H9 (cell line): ENCODE data around the gene GTPBP4. TPM values are rescaled to one million over a fixed set of nuclear protein-coding genes. Genes with fewer than 3 reads are reported as not detected.

Experiments
- DNase-seq: peaks from one replicate; pipeline ENCODE4 v3.0.0-alpha.2; 2017
- H2AFZ ChIP-seq: one replicate; pipeline ENCODE4 v1.6.1; 2013; ENCODE audit warnings: mild to moderate bottlenecking, low read length, control low read depth, moderate library complexity
- H2AK5ac ChIP-seq: 2 replicates; pipeline ENCODE4 v1.6.1; 2013; ENCODE audit warnings: low read length, control low read depth, mixed read lengths; ENCODE audit not compliant: insufficient read length
- H2BK120ac ChIP-seq: one replicate; pipeline ENCODE4 v1.6.1; 2013; ENCODE audit warnings: low read depth, mild to moderate bottlenecking, low read length, control low read depth, inconsistent platforms; ENCODE audit not compliant: poor library complexity, severe bottlenecking
- H2BK12ac ChIP-seq: 2 replicates; pipeline ENCODE4 v1.6.1; 2013; ENCODE audit warnings: low read length, control low read depth, mixed read lengths, low read depth; ENCODE audit not compliant: insufficient read length
- H2BK15ac ChIP-seq: 2 replicates; pipeline ENCODE4 v1.6.1; 2013; ENCODE audit warnings: low read depth, low read length, control low read depth
- H2BK20ac ChIP-seq: one replicate; pipeline ENCODE4 v1.6.1; 2013; ENCODE audit warnings: low read depth, mild to moderate bottlenecking, low read length, control low read depth, inconsistent platforms; ENCODE audit not compliant: poor library complexity, severe bottlenecking
- H2BK5ac ChIP-seq: 2 replicates; pipeline ENCODE4 v1.6.1; 2013; ENCODE audit warnings: low read length, control low read depth, mixed read lengths; ENCODE audit not compliant: insufficient read length
- H3K14ac ChIP-seq: 2 replicates; pipeline ENCODE4 v1.6.1; 2013; ENCODE audit warnings: low read length, control low read depth; ENCODE audit not compliant: insufficient read depth
- H3K18ac ChIP-seq: 2 replicates; pipeline ENCODE4 v1.6.1; 2013; ENCODE audit warnings: low read depth, mild to moderate bottlenecking, mixed read lengths, low read length, control low read depth; ENCODE audit not compliant: insufficient read length
- H3K23ac ChIP-seq: 2 replicates; pipeline ENCODE4 v1.6.1; 2013; ENCODE audit warnings: low read length, control low read depth, mixed read lengths, low read depth; ENCODE audit not compliant: insufficient read length
- H3K23me2 ChIP-seq: 2 replicates; pipeline ENCODE4 v1.6.1; 2013; ENCODE audit warnings: low read depth, mild to moderate bottlenecking, mixed read lengths, low read length, control low read depth; ENCODE audit not compliant: insufficient read length, poor library complexity, severe bottlenecking
- H3K27ac ChIP-seq: 2 replicates; pipeline ENCODE4 v1.5.1; 2013; ENCODE audit warnings: low read length, control low read depth, mixed read lengths, low read depth; ENCODE audit not compliant: insufficient read length
- H3K27me3 ChIP-seq: 2 replicates; pipeline ENCODE4 v1.6.1; 2013; ENCODE audit warnings: low read length, control low read depth, inconsistent platforms; ENCODE audit not compliant: insufficient read depth
- H3K4ac ChIP-seq: 2 replicates; pipeline ENCODE4 v1.6.1; 2013; ENCODE audit warnings: low read depth, mild to moderate bottlenecking, control low read depth, inconsistent platforms, low read length, moderate library complexity
- H3K4me1 ChIP-seq: 2 replicates; pipeline ENCODE4 v1.6.1; 2013; ENCODE audit warnings: low read length, control low read depth, inconsistent platforms; ENCODE audit not compliant: insufficient read depth
- H3K4me2 ChIP-seq: 2 replicates; pipeline ENCODE4 v1.6.1; 2013; ENCODE audit warnings: low read length, control low read depth, mixed read lengths; ENCODE audit not compliant: insufficient read length, insufficient read depth
- H3K56ac ChIP-seq: 2 replicates; pipeline ENCODE4 v1.6.1; 2013; ENCODE audit warnings: low read depth, mild to moderate bottlenecking, mixed read lengths, low read length, control low read depth; ENCODE audit not compliant: insufficient read length
- H3K79me1 ChIP-seq: 2 replicates; pipeline ENCODE4 v1.6.1; 2013; ENCODE audit warnings: low read depth, mild to moderate bottlenecking, moderate library complexity, low read length, control low read depth, inconsistent platforms; ENCODE audit not compliant: insufficient read depth, poor library complexity, severe bottlenecking
- H3K79me2 ChIP-seq: 2 replicates; pipeline ENCODE4 v1.6.1; 2013; ENCODE audit warnings: low read length, control low read depth, inconsistent platforms; ENCODE audit not compliant: insufficient read depth
- H3K9ac ChIP-seq: 2 replicates; pipeline ENCODE4 v1.6.1; 2013; ENCODE audit warnings: low read length, control low read depth, mixed read lengths; ENCODE audit not compliant: insufficient read length; ENCODE audit errors: extremely low read depth
- H3K9me3 ChIP-seq: one replicate; pipeline ENCODE4 v1.6.1; 2013; ENCODE audit warnings: low read depth, low read length, inconsistent platforms; ENCODE audit not compliant: control insufficient read depth
- H3T11ph ChIP-seq: one replicate; pipeline ENCODE4 v1.6.1; 2013; ENCODE audit warnings: mild to moderate bottlenecking, low read length, control low read depth, inconsistent platforms
- H4K20me1 ChIP-seq: one replicate; pipeline ENCODE4 v1.6.1; 2013; ENCODE audit not compliant: control insufficient read depth, insufficient read length, insufficient read depth
- H4K5ac ChIP-seq: 2 replicates; pipeline ENCODE4 v1.6.1; 2013; ENCODE audit warnings: low read depth, mild to moderate bottlenecking, mixed read lengths, low read length, control low read depth; ENCODE audit not compliant: insufficient read length
- H4K8ac ChIP-seq: replicated peaks from 2 replicates; pipeline ENCODE4 v1.6.1; 2013; ENCODE audit warnings: low read length, control low read depth, mixed read lengths, low read depth; ENCODE audit not compliant: insufficient read length
- H4K91ac ChIP-seq: 2 replicates; pipeline ENCODE4 v1.6.1; 2013; ENCODE audit warnings: low read depth, mild to moderate bottlenecking, moderate library complexity, mixed read lengths, low read length, control low read depth; ENCODE audit not compliant: insufficient read length
- H3K27ac Mint-ChIP-seq, 3 experiments: 2 replicates in 2 of 3; 3 replicates in 1 of 3; pipeline ENCODE4 v1.8.0; 2020 to 2021; ENCODE audit warnings: mixed read lengths in 3 of 3, mild to moderate bottlenecking in 1 of 3, moderate library complexity in 1 of 3
- H3K27me3 Mint-ChIP-seq: 2 replicates; pipeline ENCODE4 v1.8.0; 2021; ENCODE audit warnings: low read depth, mild to moderate bottlenecking, moderate library complexity, mixed read lengths
- H3K36me3 Mint-ChIP-seq, 3 experiments: 2 replicates in 2 of 3; 3 replicates in 1 of 3; pipeline ENCODE4 v1.8.0; 2020 to 2021; ENCODE audit warnings: low read depth in 3 of 3, mixed read lengths in 3 of 3; ENCODE audit not compliant: insufficient read depth in 1 of 3
- H3K4me1 Mint-ChIP-seq, 2 experiments: 2 replicates each; pipeline ENCODE4 v1.8.0; 2020; ENCODE audit warnings: mixed read lengths in 2 of 2
- H3K4me3 Mint-ChIP-seq, 2 experiments: 2 replicates in 1 of 2; 3 replicates in 1 of 2; pipeline ENCODE4 v1.8.0; 2020 to 2021; ENCODE audit warnings: mild to moderate bottlenecking in 2 of 2, mixed read lengths in 2 of 2, moderate library complexity in 1 of 2
- H3K9me3 Mint-ChIP-seq, 2 experiments: 2 replicates in 1 of 2; 3 replicates in 1 of 2; pipeline ENCODE4 v1.8.0; 2020; ENCODE audit warnings: mild to moderate bottlenecking in 2 of 2, mixed read lengths in 2 of 2, moderate library complexity in 1 of 2
- WGBS: extraction: QIAGEN DNeasy Blood & Tissue Kit; methylation state at CpG from one replicate; pipeline ENCODE4 v1.1.7; 2013; ENCODE audit warnings: missing lambda C conversion rate, low lambda C conversion rate, mixed read lengths; ENCODE audit not compliant: insufficient read length; ENCODE audit errors: extremely low coverage; 5-methylcytosine and 5-hydroxymethylcytosine counted together
- total RNA-seq: library from RNA; stranded (reverse); gene quantifications from 2 replicates; pipeline ENCODE4 v1.2.1, GENCODE V29; 2021
- TF ChIP-seq, protein P1 (sequence below): fragments of 200-600 bp; sonication (generic); conservative IDR thresholded peaks from 3 replicates; pipeline ENCODE4 v1.8.0; 2021; ENCODE audit warnings: antibody characterized with exemption, mild to moderate bottlenecking

GTPBP4 gene
- total RNA-seq, 1 experiment from 2014 or later: 134 TPM

DNA sequence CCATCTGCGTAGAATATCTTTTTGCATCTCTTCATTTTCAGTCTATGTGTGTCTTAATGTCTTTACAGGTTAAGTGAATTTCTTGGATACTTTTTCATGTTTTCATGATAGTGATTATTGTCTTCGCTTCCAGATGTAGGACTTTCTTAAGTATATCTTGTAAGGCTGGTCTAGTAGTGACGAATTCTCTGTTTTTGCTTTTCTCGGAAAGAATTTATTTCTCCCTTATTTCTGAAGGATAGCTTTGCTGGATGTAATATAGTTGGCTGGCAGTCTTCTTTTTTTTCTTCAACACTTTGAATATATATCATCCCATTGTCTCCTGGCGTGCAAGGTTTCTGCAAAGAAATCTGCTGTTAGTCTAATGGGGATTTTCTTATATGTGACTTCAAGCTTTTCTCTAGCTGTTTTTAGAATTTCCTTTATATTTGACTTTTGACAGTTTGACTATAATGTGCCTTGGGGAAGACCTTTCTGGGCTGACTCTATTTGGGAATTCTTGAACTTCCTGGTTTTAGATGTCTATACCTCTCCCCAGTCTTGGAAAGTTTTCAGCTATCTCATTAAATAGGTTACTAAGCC, 14.3 kb downstream of the GTPBP4 start:
- Histone ChIP-seq H2BK15ac (no peak overlapping the region), H3K27me3 (no peaks in the 10 kb centered on the region), H4K20me1 (peaks cover 2% of the 10 kb centered on the region), H2AK5ac (no peak overlapping the region), H3K56ac (no peak overlapping the region), H3K18ac (no peak overlapping the region), H3K14ac (no peak overlapping the region), H3K4me1 (no peaks in the 10 kb centered on the region), H4K5ac (no peak overlapping the region), H3K9ac (no peak overlapping the region), H4K91ac (no peak overlapping the region), H3T11ph (no peak overlapping the region), H3K4me2 (no peak overlapping the region), H3K4ac (no peak overlapping the region), H4K8ac (no peak overlapping the region), H2BK12ac (no peak overlapping the region), H3K23ac (no peak overlapping the region), H3K9me3 (no peaks in the 10 kb centered on the region), H3K79me1 (peaks cover 2% of the 10 kb centered on the region), H3K27ac (no peak overlapping the region), H2BK5ac (no peak overlapping the region), H2BK20ac (no peak overlapping the region), H2AFZ (no peak overlapping the region), H3K23me2 (no peaks in the 10 kb centered on the region), H2BK120ac (no peak overlapping the region), H3K79me2 (peaks cover 2% of the 10 kb centered on the region; the same call in 1 of the 2 replicates)
- H3K27ac Mint-ChIP-seq: no peak overlapping the region
- peaks cover 76 to 97% (median 94%) of the 10 kb centered on the region in 3 experiments for H3K36me3 Mint-ChIP-seq
- H3K27me3 Mint-ChIP-seq: no peaks in the 10 kb centered on the region
- H3K9me3 Mint-ChIP-seq: no peaks in the 10 kb centered on the region; a peak in 1 of 5 replicates
- no peak overlapping the region for H3K4me3 Mint-ChIP-seq
- no peaks in the 10 kb centered on the region for H3K4me1 Mint-ChIP-seq
- no peak for DNase-seq
- no CpG with 5 or more reads among the region's 5 CpGs for WGBS
- TF ChIP-seq, protein P1, sequence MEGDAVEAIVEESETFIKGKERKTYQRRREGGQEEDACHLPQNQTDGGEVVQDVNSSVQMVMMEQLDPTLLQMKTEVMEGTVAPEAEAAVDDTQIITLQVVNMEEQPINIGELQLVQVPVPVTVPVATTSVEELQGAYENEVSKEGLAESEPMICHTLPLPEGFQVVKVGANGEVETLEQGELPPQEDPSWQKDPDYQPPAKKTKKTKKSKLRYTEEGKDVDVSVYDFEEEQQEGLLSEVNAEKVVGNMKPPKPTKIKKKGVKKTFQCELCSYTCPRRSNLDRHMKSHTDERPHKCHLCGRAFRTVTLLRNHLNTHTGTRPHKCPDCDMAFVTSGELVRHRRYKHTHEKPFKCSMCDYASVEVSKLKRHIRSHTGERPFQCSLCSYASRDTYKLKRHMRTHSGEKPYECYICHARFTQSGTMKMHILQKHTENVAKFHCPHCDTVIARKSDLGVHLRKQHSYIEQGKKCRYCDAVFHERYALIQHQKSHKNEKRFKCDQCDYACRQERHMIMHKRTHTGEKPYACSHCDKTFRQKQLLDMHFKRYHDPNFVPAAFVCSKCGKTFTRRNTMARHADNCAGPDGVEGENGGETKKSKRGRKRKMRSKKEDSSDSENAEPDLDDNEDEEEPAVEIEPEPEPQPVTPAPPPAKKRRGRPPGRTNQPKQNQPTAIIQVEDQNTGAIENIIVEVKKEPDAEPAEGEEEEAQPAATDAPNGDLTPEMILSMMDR: no peak
